Stimulated activated CD8-positive, alpha-beta memory T cell treated with anti-CD3 and anti-CD28 coated beads, Interleukin-4, amount 100 ng/mL, for 24 hours (primary cell): ENCODE measurements around the gene GBP4.

Experiments used
- DNase-seq: peaks from one replicate; pipeline ENCODE4 v3.0.0-alpha.2; 2020; ENCODE audit warnings: low read depth

Gene GBP4

DNA sequence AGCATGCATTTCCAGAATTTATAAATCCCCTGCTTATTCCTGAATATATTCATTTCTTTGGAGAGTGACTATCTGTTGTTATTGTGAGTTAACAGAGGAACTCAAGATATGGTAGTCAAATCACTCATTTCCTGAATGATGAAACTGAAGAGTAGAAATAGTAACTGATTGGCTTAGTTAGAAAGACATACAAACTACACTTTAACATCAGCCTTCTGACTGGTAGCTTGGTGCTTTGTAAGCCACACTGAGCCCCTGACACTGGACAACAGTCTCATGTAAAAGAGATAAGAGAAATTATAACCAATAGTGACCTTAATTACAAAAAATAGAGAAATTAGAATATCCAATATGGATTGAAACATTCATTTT lies 27.7 kb downstream of the GBP4 start:
- DNase-seq, result no peak

DNA sequence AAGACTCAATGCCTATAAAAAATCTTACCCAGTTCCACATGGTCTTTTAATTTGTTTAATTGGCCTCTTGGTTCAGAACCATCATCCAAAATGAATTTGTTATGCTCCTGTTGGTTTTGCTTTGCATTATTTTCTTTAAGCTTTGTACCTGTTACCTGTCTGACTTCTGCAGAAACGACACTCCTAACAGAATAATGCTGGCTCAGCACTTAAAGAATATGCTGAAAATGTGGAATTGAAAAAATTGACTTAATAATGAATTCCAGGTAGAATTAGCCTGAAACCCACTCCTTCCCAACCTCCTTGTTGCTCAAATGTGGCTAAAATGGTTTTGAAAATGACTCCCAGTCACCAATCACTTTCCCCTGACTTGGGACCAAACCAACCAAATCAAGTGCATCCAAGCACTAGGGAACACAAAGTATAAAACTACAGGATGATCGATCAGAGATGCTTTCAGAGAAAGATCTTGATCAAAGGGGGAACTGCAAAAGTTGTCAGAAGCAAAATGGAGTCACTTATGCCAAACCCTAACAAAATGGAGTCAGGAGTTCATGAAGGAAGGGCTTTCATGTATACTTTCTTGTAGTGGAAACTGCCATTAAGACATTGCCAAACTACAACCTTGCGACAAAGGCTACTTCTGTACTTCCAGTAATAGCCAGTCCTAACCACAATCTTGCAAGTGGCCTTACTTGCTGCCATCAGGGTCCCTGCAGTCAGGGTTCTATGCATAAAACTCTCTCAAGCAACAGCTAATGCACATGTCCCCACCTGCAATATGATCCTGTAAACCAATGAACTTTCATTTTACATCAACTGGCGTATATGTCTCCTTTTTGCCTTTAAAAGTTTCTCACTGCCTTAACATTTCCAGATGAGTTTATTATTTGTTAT lies 28.3 kb downstream of the GBP4 start:
- no peak for DNase-seq

DNA sequence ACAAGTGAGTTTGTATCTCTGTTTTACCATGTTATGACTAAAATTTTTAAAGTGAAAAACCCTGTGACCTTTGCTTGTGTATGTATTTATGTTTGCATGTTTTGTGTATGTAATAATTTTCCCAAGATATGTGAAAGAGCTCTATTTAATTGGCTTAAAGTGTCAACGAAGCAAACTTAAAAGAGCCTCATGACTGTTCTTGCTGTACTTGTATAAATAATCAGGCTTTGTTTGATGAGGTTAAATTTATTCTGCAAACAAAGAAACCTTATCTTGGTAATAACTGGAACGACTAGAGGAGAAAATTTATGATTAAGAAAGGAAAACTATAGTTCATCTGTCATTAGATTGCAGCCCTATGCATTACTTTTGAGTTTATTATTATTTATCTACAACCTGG lies 29.6 kb downstream of the GBP4 start:
- DNase-seq, result no peak

DNA sequence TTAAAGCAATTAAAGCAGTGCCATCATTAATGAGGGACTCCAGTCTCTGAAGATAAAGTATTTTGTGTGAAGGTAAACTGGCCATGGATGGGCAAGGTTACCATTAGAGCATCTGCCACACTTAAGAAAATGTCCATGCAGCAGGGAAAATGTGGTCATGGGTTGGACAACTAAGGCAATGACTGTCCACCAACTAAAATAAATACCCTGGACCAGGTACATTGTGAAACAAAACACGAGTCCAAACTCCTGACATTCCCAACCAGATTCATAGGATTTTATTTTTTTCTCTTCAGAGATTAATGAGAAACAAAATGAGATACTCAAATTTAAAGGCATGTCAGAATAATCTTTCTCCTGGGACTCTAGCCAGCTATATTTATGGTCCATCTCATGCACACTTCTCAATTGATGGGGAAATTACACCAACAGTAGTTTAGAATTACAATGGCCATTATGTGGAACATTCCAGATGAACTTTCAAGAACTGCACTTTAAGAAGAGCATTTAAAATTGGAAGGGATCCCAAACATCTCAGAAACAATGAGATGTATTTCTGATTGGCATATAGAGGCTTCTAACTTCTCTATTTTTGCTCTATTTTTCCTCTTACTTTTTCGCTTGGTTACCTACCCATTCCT lies 31.0 kb downstream of the GBP4 start:
- no peak for DNase-seq

DNA sequence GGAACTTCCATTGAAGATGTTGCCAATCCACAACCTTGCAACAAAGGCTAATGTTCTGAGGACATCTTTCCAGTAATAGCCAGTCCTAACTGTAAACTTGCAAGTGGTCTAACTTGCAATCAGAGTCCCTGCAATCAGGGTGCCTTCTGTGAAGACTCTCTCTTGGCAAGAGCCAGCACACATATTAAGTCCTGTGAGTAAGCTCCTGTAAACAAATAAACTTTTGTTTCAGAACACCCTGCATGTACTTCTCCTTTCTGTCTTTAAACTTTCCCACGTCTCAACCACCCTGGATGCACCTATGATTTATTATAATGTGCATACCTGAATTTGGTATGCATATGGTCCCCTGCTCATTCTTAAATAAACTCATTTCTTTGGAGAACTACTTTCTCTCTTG lies 32.0 kb downstream of the GBP4 start:
- DNase-seq, result no peak

DNA sequence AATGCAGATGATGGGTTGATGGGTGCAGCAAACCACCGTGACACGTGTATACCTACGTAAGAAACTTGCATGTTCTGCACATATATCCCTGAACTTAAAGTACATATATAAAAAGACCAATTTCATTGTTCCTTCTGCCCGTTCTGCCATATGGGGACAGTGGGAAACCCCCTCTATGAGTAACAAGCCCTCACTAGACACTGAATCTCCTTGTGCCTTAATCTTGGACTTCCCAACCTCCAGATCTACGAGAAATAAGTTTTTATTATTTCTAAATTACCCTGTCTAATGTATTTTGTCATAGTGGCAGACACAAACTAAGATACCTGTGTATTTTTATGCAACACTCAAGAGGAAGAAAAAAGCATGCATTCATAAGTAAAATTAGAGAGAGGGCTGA lies 32.9 kb downstream of the GBP4 start:
- DNase-seq, result no peak

DNA sequence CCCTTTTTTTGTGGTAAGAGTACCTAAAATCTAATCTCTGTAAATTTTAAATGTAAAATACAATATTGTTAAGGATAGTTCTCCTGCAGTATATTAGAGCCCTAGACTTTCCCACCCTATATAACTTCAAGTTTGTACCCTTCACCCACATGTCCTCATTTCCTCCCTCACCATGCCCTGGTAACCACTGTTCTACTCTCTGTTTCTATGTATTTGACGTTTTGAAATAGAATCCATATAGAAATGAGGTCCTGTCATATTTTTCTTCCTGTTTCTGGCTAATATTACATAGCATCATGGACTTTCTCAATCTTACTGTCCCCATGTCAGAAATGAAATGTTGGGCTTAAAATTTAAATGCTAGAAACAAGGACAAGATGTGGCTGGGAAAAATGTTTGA lies 47.7 kb downstream of the GBP4 start:
- DNase-seq, result no peak

DNA sequence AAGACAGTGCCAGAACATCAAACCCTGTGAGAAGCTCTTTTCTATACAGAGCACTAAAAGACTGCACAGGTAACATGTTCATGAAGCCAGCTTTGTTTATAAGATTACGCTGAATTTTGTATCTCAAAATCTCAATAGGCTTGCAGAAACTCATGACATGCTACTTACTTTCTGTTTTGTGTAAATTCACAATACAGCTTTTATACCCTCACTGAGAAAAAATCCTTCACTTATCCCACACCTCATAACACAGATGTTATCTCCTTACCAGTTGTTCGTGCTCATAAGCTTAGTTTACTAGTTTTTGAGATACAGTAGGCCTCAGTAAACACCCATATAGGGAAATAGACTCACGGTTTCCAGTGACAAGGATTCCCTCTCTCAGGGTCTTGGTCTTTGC lies 48.8 kb downstream of the GBP4 start:
- DNase-seq, result no peak

DNA sequence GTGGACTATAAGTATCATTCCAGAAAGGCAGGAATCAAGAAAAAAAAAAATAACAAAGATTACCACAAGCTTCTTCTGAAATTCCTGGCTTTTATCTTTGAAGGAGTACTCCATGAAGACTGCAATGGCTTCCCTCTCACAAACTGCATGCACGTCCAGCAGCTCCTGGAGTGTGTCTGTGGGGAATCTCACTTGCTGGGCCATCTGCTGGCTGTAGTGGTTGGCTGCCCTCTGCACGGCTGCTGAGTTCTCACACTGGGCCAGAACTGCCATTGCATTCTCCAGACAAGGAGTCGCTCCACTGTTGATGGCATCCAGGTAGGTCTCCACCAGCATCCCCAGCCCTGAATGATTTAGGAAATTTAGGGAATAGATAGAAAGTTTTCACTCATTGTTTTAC lies 49.5 kb downstream of the GBP4 start:
- DNase-seq, result no peak

DNA sequence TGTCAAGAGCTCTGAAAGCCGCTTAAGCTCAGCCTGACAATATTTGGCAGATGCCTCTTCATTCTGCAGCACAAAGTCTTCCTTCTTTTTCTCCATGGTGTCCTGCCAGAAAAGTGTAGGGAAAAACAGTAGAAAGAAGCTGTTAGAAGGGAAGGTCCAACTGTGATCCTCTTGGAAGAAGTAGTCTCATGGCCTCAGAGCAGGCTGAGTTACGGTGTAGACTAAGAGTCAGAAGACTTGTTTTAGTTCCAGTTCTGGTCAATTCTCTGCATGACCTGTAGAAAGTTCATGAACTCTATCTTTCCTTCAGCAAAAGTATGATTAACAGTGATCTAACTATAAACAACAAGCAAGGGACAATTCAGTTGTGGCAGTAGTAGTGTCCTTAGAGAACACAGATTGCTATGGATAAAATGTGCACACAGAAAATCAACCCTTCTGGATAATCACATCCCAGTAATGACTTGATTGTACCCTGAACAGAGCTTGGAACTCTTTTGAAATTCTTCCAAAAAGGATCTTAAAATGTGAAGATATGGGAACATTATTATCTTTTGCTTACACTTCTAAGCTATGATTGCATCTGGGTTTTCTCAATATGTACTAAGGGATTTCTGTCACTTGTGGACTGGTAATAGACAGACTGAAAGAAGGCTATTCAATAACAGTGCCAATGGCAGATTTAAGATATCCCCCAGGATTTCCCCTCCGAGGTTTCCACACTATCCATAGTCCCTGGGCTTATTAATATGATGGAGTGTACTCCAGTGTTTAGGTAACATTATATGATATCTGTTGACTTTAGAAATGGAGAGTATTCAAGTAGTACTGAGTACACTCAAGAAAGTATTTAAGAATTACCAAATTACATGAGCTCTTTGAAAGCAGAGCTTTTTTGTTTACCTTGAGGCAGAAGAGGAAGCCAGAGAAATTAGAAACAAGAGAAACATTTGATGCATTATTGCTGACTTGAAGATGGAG lies 50.8 kb downstream of the GBP4 start:
- no peak for DNase-seq

DNA sequence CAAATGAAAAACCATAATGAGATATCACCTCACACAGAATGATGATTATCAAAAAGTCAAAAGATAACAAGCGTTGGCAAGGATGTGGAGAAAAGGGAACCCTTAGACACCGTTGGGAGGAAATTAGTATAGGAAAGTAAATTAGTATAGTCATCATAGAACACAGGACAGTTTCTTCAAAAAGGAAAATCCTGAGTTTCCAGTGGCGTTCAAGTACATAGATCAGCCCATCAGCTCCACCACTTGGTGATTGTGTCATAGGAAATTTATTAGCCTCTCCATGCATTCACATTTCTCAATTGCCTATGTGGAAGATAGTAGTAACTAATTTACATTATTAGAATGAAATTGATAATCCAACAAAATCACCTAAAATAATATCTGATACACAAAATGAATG lies 52.0 kb downstream of the GBP4 start:
- no peak for DNase-seq

DNA sequence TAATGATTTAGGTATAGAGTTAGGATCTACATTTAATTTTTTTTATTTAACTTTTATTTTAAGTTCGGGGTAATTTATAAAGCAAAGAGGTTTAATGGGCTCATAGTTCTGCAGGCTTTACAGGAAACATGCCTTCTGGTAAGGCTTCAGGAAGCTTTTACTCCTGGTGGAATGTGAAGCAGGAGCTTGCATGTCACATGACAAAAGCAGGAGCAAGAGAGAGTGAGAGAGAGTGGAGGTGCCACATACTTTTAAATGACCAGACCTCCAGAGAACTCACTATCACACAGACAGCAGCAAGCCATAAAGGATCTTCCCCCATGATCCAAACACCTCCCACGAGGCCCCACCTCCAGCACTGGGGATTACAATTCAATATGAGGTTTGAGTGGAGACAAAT lies 55.3 kb downstream of the GBP4 start:
- no peak for DNase-seq

DNA sequence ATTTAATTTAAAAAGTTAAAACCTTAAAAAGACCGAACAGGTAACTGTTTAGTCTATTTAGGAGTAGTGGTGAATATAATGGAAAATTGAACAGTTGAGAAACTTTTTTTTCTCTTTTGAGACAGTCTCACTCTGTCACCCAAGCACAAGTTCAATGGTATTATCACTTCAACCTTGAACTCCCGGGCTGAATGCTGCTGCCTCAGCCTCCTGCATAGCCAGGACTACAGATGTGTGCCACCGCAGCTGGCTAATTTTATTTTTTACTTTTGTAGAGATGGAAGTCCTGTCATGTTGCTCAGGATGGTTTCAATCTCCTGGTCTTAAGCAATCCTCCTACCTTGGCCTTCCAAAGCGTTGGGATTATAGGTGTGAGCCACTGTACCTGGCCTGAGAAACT lies 56.6 kb downstream of the GBP4 start:
- DNase-seq, result no peak

DNA sequence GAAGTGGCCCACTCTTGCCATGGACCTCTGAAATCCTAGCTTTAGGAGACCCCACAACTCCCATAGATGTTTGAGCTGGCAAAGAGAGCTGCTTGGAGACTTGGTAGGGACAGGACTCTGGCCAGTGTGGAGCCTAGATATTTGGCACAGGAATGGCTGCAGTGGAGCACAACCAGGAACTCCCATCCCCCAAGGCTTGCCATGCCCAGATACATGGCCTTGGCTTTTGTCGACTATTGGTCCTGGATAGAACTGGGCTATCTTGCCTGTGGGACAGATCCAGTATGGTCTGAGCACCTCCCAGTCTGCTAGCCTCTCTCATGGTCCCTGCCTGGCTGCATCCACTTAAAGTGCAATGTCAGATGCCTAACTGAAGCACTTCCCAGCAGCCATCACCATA lies 65.0 kb downstream of the GBP4 start:
- DNase-seq, result no peak
